Activated CD4-positive, alpha-beta T cell treated with anti-CD3 and anti-CD28 coated beads, Interleukin-2, amount 50 U/mL, for 4 hours (primary cell): ENCODE measurements around the gene SORCS3.

Experiments
- DNase-seq, 2 experiments: peaks; one replicate each; pipeline ENCODE4 v3.0.0-alpha.2; 2020

Gene SORCS3

GRCh38 chr10:104925232-104925851, 284.3 kb downstream of the SORCS3 start:
- peak in 1 of 2 experiments; percentile 5 for DNase-seq

GRCh38 chr10:104928734-104929133, 287.6 kb downstream of the SORCS3 start:
- no peak for DNase-seq

GRCh38 chr10:104931612-104932134, 290.6 kb downstream of the SORCS3 start:
- no peak for DNase-seq

- DNase-seq: no peak
These were observed 294.6 kb downstream of the SORCS3 start for GRCh38 chr10:104935656-104936055.

GRCh38 chr10:104937567-104937966, 296.5 kb downstream of the SORCS3 start:
- no peak for DNase-seq

- DNase-seq: no peak
These were observed 296.9 kb downstream of the SORCS3 start for GRCh38 chr10:104938031-104938430.

GRCh38 chr10:104941662-104942061, 300.6 kb downstream of the SORCS3 start:
- no peak for DNase-seq

- DNase-seq: no peak
These were observed 306.2 kb downstream of the SORCS3 start for GRCh38 chr10:104947314-104947713.

- no peak for DNase-seq
These were observed 316.2 kb downstream of the SORCS3 start for GRCh38 chr10:104957178-104957841.

GRCh38 chr10:104966563-104967297, 325.6 kb downstream of the SORCS3 start:
- DNase-seq: no peak

- DNase-seq: no peak
These were observed 339.3 kb downstream of the SORCS3 start for GRCh38 chr10:104980368-104980767.

GRCh38 chr10:104981995-104982394, 340.9 kb downstream of the SORCS3 start:
- DNase-seq: no peak

GRCh38 chr10:104988686-104989085, 347.6 kb downstream of the SORCS3 start:
- no peak for DNase-seq

GRCh38 chr10:104989880-104990279, 348.8 kb downstream of the SORCS3 start:
- DNase-seq: no peak

GRCh38 chr10:104993085-104993484, 352.0 kb downstream of the SORCS3 start:
- DNase-seq: no peak

- DNase-seq: no peak
These were observed 360.2 kb downstream of the SORCS3 start for GRCh38 chr10:105001269-105001668.

- no peak for DNase-seq
These were observed 369.5 kb downstream of the SORCS3 start for GRCh38 chr10:105010411-105011121.

- no peak for DNase-seq
These were observed 376.0 kb downstream of the SORCS3 start for GRCh38 chr10:105017116-105017515.

GRCh38 chr10:105017691-105018090, 376.6 kb downstream of the SORCS3 start:
- no peak for DNase-seq

- no peak for DNase-seq
These were observed 382.4 kb downstream of the SORCS3 start for GRCh38 chr10:105023211-105024111.

GRCh38 chr10:105024184-105024583, 383.1 kb downstream of the SORCS3 start:
- DNase-seq: no peak

- no peak for DNase-seq
These were observed 384.0 kb downstream of the SORCS3 start for GRCh38 chr10:105025092-105025491.
